ENCODE data around the gene NTN4. TPM values are rescaled to one million over a fixed set of nuclear protein-coding genes. Genes with fewer than 3 reads are reported as not detected.

The NTN4 gene
- total RNA-seq, 1 experiment from 2014 or later = 0.17 TPM

GRCh38 chr12:95705143-95705542, 85.4 kb downstream of the NTN4 start:
- no peak overlapping the region for H3K4me3 Mint-ChIP-seq
- no peak for DNase-seq
- Histone ChIP-seq H2AFZ (ENCODE audit: low read length) (no peak overlapping the region), H3K9me3 (ENCODE audit: control insufficient read depth, low read depth, low read length) (no peaks in the 10 kb centered on the region), H4K5ac (ENCODE audit: insufficient read length, low read depth, low read length) (no peak overlapping the region), H3K23ac (ENCODE audit: insufficient read length, low read depth, low read length) (no peak overlapping the region), H3K23me2 (ENCODE audit: insufficient read length, low read depth, low read length, poor library complexity, severe bottlenecking) (no peaks in the 10 kb centered on the region), H3K4me1 (ENCODE audit: insufficient read depth, low read length) (no peaks in the 10 kb centered on the region; the same call in 1 of the 2 replicates), H3K4me2 (ENCODE audit: insufficient read depth, insufficient read length, low read length) (no peak overlapping the region), H2BK20ac (ENCODE audit: low read depth, low read length, poor library complexity, severe bottlenecking) (no peak overlapping the region), H4K20me1 (ENCODE audit: control insufficient read depth, insufficient read depth, insufficient read length) (no peaks in the 10 kb centered on the region), H4K8ac (replicated peaks; ENCODE audit: insufficient read length, low read depth, low read length) (no peak overlapping the region), H3K18ac (ENCODE audit: insufficient read length, low read depth, low read length) (no peak overlapping the region), H3K27ac (ENCODE audit: insufficient read length, low read depth, low read length) (no peak overlapping the region), H2AK5ac (ENCODE audit: insufficient read length, low read length) (no peak overlapping the region), H3K4ac (ENCODE audit: low read depth, low read length) (no peak overlapping the region), H3K56ac (ENCODE audit: insufficient read length, low read depth, low read length) (no peak overlapping the region), H3K9ac (ENCODE audit: extremely low read depth, insufficient read length, low read length) (no peak overlapping the region), H4K91ac (ENCODE audit: insufficient read length, low read depth, low read length) (no peak overlapping the region), H2BK12ac (ENCODE audit: insufficient read length, low read depth, low read length) (no peak overlapping the region), H3K79me2 (ENCODE audit: insufficient read depth, low read length) (no peaks in the 10 kb centered on the region), H3K14ac (ENCODE audit: insufficient read depth, low read length) (no peak overlapping the region), H3K27me3 (ENCODE audit: insufficient read depth, low read length) (no peaks in the 10 kb centered on the region), H3T11ph (ENCODE audit: low read length) (no peak overlapping the region), H2BK120ac (ENCODE audit: low read depth, low read length, poor library complexity, severe bottlenecking) (no peak overlapping the region), H2BK15ac (ENCODE audit: low read depth, low read length) (no peak overlapping the region), H2BK5ac (ENCODE audit: insufficient read length, low read length) (no peak overlapping the region), H3K79me1 (ENCODE audit: insufficient read depth, low read depth, low read length, poor library complexity, severe bottlenecking) (no peaks in the 10 kb centered on the region)
- H3K4me1 Mint-ChIP-seq = peaks cover 7 to 14% of the 10 kb centered on the region in 2 experiments
- H3K27ac Mint-ChIP-seq = no peak overlapping the region; a peak in 1 of 7 replicates
- no peaks in the 10 kb centered on the region for H3K36me3 Mint-ChIP-seq (ENCODE audit: insufficient read depth in 1 of 3, low read depth in 3 of 3)
- no peaks in the 10 kb centered on the region for H3K9me3 Mint-ChIP-seq
- no CpG with 5 or more reads among the region's 2 CpGs for WGBS (ENCODE audit: extremely low coverage, insufficient read length, low lambda C conversion rate)
- H3K27me3 Mint-ChIP-seq (ENCODE audit: low read depth) = no peaks in the 10 kb centered on the region
- no peak for TF ChIP-seq CTCF (conservative IDR thresholded peaks at IDR 0.05)
